NCI-H82 treated with DMSO at 0.1 percent for 48 hours (cell line): Measurements from ENCODE around the gene FMN1.

Source experiments
- DNase-seq: peaks from one replicate; lab custom pipeline; 2025; ENCODE audit not compliant: unreplicated experiment; lab: John Stamatoyannopoulos, UW

Gene FMN1

DNA sequence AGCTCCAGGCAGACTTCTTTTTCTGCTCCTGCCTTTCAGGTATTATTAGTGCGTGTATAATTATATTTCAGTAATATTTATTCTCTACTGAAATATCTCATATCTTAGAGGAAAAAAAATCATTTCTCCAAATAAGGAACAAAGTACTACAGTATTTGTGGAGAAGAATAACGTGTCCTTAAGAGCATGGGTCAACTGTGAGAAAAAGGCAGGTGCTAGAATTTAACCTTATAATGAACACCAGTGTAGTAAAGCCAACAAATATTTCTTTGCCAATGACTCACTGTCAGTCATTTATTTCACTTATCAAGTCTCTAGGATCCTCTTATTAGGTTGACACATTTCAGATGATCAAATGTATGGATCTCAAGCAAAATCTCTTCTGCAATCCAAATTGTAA lies 293.3 kb downstream of the FMN1 start:
- no peak for DNase-seq

DNA sequence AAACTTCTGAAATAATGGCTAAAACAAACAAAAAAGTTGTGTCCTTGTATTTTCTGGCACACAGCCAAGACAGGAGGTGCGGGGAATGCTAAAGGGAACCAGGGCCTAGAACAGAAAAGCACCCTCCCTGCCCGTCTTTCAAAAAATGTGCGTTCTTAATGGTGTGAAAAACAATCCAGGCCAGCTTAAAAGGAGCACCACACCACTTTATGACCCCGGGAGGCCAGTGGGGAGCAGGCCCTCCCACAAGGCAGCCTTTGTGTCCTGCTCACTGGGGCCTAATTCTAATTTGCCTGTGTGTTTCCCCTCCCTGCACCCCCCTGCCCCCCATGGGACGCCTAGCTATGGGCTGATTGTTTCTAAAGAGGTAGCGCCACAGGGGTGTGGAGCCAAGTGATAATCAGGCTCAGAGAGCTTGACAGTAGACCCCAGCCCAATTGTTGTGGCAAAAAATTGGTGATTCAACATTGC lies 295.4 kb downstream of the FMN1 start:
- no peak for DNase-seq

DNA sequence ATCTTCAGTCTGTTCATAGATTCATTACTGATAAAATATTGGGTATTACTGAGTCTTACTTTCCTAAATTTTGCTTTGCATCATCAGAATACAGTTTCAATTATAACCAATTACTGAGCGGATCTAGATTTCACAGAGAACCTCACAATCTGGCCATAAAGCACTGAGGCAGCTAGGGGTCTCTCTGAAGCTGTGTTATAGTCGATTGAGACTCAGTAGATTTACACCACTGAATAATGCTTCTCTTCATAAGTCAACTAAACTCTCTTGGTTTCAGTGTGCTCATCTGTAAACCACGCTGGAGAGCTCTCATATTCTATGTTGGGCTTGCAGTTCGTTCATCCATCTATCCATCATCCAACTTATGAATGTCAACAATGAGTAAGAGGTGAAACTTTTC lies 296.1 kb downstream of the FMN1 start:
- no peak for DNase-seq

DNA sequence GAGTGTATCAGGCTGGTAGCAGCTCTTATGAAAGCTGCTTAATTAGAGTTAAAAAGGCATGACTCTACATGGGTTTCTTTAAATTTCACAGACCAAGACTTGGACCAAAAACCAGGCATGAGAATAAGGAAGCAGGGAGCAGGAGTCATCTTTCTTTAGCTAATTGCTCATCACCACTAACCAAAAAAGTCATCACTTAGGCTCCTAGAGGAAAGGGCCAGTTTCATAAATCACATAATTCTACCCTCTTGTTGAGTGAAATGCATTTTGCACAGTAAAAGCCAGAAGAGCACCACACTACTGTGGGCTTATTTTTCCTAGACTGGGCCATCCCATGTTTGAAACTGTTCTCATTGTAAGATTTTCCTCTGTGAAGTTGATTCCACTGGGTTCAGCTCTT lies 301.1 kb downstream of the FMN1 start:
- no peak for DNase-seq

DNA sequence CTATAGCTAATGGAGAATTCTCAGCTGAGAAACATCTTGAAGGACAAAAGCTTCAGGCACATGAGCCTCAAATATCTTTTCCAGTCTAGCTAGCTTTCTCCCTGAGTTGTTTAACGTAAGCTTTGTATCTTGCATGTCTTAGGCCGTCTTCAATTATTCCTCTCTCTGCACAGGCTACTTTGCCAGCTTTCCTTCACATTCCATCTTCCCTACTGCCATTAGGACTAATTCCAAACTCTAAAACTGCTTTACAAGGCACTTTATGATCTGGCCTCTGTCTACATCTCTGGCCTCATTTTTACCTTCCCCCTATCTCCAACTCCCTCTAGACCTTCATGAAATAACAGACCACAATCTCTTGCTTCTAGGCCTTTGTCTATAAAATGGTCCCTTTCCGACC lies 305.3 kb downstream of the FMN1 start:
- no peak for DNase-seq

DNA sequence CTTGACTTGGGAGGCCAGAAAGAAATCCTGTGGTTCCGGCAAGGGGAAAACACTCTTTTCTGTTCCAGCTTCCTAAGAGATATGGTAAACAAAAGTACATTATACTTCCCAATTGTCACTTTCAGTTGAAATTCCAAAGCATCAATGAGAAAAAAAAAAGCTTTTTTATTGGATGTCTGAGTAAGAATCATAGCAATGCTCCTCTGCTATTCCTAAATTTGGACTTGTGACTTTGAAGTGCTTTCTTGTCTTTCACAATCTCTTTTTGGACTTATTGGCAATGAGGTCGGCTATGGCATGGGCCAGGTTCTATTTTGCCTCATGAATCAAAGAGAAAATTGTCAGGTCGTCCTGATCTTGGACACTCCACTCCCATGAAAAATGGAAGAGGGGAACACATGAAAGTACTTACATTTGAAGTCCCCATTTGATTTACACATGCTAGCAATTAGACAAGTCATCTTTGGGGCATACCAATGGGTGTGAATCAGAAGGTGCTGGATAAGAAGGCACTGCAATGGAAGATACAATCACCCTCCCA lies 306.2 kb downstream of the FMN1 start:
- DNase-seq: no peak

DNA sequence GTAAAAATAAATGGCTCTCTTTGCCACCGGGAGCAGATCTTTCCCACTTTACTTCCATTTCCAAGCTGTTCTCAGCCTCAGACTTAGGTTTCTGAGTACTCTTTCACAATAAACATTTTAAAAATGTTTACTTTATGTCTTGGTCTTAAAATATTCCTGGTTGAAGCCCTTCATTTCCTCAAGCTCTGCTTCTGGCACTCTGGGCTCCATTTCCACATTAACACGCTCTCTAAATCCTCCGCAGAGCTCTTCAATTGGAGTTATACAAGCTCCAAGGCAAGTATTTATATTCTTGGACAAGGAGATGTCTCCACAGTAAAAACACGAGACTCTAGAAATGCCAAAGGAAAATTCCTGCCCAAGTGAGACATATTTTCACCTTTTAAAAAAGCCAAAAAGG lies 307.4 kb downstream of the FMN1 start:
- no peak for DNase-seq

DNA sequence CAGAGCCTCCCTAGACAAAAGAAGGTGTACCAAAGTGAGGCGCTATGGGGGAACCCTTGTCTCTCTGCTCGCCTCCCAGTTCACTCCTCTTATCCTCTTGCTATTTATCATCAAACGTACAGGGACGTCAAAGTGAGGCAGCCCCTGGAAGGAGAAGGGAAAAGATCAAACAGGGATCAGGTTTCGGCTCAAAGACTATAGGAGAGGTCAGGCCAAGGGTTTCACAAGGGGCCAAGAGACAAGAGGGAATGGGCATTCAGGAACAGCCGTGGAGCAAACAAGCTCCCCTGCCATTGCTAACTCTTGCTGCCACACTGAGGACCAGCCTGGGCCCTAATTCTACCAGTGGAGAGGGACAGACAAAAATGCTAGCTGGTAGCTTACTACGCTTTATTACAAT lies 308.1 kb downstream of the FMN1 start:
- no peak for DNase-seq

DNA sequence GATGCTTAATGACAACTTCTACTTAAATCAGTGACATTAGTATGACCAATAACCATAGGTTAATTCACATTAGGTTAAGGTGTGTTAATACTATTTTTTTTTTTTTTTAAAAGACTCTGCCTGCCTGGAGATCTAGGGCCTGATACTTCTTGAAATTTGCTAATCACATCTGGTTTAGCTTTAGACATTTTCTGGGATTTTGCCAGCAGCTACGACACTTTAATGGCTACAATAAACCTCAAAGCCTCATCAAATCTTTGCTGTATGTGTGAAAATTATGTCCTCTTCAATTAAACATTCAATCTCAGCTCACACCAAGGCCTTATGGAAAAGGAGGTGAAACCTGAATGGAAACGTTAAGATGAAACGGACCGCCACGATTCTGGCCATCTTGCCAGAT lies 308.8 kb downstream of the FMN1 start:
- DNase-seq: no peak

DNA sequence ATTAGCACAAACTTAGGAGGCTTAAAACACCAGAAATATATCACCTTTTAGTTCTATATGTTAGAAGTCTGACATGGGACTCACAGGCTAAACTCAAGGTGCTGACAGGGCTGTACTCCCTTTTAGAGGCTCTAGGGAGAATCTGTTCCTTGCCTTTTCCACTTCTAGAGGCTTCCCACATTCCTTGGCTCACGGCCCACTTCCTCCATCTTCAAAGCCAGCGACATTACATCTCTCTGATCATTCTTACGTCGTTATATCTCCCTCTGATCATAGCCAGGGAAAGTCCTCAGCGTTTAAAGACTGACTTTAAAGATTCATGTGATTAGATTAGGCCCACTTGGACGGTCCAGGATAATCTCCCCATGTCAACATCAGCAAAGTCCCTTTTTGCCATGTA lies 310.4 kb downstream of the FMN1 start:
- DNase-seq: peak; percentile 24

DNA sequence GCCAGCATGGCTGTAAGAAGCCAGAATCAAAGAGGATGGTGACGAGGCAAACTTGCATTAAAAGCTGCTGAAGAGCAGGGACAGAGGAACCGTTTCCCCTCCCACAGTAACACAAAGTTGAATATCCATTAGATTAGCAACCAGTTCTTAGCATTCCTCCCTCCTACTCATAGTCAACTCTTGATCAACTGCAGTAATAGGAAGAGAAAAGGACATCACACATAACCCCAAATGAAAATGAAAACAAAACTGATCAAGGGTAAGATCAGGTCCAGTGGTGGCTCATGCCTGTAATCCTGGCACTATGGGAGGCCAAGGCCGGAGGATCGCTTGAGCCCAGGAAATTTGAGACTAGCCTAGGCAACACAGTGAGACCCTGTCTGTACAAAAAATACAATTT lies 311.6 kb downstream of the FMN1 start:
- DNase-seq: no peak

DNA sequence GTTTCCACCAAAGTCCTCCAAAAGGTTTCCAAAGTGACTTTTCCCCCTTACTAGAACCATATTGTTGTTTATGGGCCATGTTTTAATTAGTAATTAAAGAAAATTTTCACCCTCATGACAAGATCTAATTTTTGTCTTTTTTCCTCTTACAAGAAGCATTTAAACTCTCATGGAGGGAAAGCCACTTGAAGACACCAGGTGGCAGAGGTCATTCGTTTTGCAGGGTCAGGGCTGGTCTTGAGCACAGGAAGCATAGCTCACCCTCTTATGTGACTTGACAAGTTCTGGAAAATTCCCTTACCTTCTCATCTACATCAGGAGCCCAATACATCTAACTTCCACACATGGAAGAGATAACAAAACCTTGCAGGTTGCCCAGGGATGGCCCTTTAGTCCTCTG lies 313.0 kb downstream of the FMN1 start:
- no peak for DNase-seq

DNA sequence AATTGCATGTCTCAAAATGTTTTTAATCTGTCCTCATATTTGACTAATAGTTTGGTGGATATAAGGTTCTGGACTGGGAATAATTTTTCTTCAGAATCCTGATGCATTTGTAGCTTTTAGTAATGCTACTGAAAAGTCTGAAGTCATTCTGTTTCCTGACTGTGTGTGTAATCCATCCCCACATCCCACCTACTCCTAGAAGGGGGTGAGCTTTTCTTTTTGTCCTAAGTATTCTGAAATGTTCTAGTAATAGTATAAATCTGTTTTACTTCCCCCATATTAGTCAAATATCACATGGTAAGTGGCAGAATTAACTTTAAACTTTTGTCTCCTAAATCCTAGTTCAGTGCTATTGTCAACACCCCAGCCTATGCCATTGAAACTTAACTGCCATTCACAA lies 313.9 kb downstream of the FMN1 start:
- no peak for DNase-seq

DNA sequence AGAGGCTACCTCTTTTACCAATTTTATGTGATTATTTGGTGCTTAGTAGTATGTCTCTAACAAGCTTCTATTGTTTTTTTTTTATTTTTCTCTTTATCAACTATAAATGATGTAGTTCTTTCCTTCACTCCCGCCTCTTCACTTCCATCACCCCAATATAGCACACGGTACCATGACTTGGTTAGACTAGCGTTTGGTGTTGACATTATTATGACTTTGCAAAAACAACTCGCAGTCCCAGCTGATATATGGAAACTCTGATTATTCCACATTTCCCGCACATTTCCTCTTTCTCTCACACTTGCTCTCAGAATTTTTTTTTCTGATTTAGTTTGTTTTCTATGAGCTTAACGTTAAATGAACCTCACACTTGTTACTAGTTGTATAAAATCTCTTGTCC lies 314.5 kb downstream of the FMN1 start:
- DNase-seq: no peak

DNA sequence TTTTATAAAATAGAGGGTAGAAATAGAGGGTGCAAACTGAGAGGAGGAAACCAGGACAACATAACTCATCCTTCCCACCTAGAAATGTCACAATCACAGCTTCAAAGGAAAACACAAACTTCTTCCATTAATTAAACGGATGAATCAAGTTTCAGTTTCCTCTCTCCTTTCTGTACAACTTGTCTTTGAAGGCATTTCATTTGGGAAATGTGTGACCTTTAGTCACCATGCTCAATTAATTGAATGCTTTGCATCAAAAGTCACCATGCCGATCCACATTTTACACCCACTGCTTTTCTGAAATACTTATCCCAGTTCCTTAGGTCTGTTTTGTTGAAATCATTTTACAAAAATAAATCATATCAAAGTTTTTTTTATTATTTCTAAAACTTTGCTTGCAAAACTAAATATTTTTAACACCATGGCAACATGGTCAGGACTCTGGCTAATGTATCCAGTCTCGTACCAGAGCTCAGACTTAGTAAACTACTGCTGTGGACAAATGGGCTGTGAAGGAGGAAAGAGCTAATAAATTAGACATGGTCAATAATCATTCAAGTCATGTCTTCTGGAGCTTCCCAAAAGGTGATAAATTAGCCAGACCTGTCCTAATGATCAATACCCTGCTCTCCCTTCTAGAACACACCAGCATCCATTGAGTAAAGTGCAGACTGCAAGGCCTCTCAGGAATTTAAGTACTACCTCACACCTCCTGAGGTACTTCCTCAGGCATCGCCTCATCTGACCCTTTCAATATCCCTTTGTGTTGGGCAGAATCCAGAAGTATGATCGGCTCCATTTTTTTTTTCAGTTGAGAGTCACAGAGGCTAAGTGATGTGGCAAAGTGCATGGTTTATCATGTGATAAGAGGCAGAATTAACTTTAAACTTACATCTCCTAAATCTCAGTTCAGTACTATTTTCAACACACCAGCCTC lies 315.4 kb downstream of the FMN1 start:
- no peak for DNase-seq

DNA sequence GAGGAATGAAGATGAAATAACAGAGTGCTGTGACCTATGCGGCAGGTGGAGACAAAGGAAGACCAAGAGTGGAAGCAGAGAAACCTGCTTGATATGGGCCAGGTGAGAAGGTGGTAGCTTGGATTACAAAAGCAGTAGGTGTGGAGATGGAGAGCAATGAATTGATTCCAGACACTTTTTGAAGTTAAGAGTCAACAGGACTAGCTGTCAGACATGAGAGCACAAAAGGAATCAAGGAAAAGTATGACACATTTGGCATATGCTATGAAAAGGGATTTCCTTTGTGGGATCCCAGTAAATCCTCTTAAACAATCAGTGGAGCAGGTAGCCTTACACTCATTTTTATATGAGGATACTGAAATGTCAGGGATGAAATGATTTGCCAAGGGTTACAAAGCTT lies 316.2 kb downstream of the FMN1 start:
- no peak for DNase-seq

DNA sequence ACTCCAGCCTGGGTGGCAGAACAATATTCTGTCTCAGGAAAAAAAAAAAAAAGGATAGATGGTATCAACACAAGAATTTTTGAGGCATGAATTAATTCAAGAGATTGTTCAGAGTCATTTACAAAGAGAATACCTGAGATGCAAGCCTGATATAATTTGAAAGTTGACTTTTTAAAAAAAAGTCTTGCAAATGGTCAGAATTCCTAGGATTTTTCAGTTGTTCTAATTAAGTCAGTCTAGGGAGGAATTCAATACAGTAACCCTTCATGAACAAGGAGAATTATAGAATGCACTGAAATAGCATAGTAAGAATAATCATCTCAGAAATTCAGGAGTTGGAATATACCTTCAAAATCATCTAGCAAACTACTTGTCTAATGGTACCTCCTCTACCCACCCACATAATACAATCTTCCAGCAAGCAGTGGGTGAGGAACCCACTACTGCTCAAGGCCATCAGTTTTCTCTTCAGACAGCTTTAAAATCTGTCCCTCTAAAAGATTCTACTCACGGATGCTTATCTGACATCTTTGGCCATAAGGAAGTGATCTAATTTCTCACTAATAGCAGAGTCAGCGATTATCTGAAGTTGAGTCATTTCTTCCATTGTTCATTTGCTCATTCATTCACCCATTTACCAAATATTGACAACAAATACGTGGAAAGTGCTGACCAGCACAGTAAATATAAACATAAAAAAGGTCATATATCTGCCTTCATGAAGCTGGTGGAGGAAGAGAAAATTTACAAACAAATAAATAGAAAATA lies 317.1 kb downstream of the FMN1 start:
- no peak for DNase-seq

DNA sequence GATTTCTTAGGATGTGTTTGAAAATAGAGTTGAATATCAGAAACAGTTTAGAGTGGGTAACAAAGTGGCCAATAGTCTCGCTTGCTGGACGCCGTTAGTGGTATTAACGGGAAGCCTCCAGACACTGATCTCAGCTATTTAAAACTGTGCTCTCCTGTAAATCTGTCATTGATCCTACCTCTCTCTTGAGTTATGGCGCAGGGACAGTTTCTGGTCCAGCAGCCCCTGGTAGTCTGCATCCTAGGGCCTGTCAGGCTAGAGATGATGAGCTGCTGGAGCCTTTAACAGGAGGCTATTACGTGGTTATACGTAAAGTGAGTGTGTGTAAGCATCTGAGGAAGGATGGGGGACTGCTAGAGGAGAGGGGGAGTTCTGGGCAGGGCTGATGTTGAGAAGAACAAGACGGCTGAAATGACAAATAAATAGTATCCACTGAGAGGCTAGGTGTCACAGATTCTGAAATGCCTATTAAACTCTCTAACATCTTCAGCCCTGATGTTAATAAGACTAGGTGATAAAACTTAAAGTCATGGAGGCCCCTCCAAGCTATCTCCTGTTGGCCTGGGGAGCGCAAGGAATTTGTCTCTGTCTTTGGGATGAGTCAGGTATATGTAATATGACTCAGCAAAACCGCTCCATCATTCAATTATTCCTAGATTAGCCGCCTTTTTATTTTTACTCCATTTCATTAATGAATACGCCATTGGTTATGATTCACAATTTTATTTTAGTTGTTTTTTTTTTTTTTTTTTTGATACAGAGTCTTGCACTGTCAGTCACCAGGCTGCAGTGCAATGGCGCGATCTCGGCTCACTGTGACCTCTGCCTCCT lies 321.0 kb downstream of the FMN1 start:
- no peak for DNase-seq

DNA sequence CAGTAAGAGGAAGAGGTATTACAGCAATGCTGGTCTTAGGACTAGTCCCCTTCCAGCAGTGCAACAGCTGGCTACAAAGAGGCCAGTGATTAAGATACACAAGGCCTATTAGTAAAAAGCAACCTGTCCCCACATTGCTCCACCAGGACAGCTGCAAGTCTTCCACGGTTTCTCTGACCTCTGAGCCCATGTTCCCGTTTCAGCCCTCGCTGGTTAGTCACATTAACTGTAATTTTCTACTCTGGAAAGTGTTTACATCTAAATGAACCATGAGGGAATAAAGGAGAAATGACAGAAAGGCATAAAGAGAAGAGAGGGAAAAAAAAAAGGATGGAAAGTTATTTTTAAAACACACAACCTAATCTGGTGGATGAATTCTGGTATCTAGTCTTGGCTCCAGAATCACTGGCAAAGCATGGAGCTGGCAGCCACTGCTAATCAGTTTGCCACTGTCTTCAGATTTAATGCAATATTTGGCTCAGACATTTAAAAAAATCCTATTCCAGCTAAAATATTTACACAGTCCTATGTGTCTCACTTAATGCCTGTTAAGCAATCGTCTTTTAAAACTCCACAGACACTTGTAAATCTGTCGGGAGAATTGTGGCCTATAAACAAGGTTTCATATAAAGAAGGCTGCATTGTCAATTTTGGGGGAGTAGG lies 321.8 kb downstream of the FMN1 start:
- no peak for DNase-seq

DNA sequence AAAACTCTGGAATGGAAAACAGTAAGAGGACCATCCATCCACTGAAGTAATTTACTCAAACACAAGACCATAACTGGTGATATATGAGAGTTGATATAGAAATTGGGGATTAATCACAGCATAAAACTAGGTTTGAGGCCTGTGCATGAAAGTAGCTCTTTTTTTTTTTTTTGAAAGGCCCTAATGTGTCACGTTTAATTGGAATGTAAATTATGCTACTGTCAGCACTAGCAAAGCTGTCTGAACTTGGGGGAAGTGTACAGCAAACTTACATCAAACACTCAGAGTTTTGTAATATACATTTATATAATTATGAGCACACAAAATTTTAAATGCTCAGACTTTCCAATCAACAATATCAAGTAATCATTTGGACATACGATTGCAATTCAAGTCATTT lies 322.6 kb downstream of the FMN1 start:
- DNase-seq: no peak
